HPDE6-E6E7 (cell line): ENCODE measurements around the gene G2E3.
"Not testable (repeated sequence)": the region's sequence is repeated elsewhere in the genome, so short reads cannot be mapped to it uniquely, and the experiment has no call there.

Source experiments
- DNase-seq: peaks from one replicate; pipeline ENCODE4 v3.0.0; 2011; ENCODE audit warnings: missing footprints; ENCODE audit errors: extremely low spot score

G2E3 gene

GRCh38 chr14:30559638-30560091 is 707 bp downstream of the G2E3 start:
- DNase-seq = no peak

GRCh38 chr14:30560581-30560980 is 1.6 kb downstream of the G2E3 start:
- DNase-seq = no peak

- DNase-seq = no peak
Observed at GRCh38 chr14:30564235-30564867, 5.4 kb downstream of the G2E3 start.

GRCh38 chr14:30564868-30565248 is 5.9 kb downstream of the G2E3 start:
- no peak for DNase-seq

GRCh38 chr14:30569216-30569902 is 10.4 kb downstream of the G2E3 start:
- no peak for DNase-seq

GRCh38 chr14:30569903-30570226 is 10.9 kb downstream of the G2E3 start:
- DNase-seq = no peak

GRCh38 chr14:30572237-30572636 is 13.3 kb downstream of the G2E3 start:
- DNase-seq = no peak

- DNase-seq = no peak
Observed at GRCh38 chr14:30572771-30573170, 13.8 kb downstream of the G2E3 start.

GRCh38 chr14:30573226-30573814 is 14.4 kb downstream of the G2E3 start:
- DNase-seq = no peak

- DNase-seq = no peak
Observed at GRCh38 chr14:30573966-30574365, 15.0 kb downstream of the G2E3 start.

- DNase-seq = not testable (repeated sequence)
Observed at GRCh38 chr14:30574777-30575176, 15.8 kb downstream of the G2E3 start.

- not testable (repeated sequence) for DNase-seq
Observed at GRCh38 chr14:30576333-30576732, 17.4 kb downstream of the G2E3 start.

- no peak for DNase-seq
Observed at GRCh38 chr14:30580616-30581282, 21.8 kb downstream of the G2E3 start.

- no peak for DNase-seq
Observed at GRCh38 chr14:30581283-30581625, 22.3 kb downstream of the G2E3 start.

GRCh38 chr14:30582376-30582775 is 23.4 kb downstream of the G2E3 start:
- DNase-seq = no peak

GRCh38 chr14:30584058-30584630 is 25.2 kb downstream of the G2E3 start:
- no peak for DNase-seq

GRCh38 chr14:30585204-30585603 is 26.2 kb downstream of the G2E3 start:
- DNase-seq = no peak

GRCh38 chr14:30587141-30587540 is 28.2 kb downstream of the G2E3 start:
- DNase-seq = no peak

- DNase-seq = no peak
Observed at GRCh38 chr14:30588873-30589272, 29.9 kb downstream of the G2E3 start.

GRCh38 chr14:30596935-30597334 is 38.0 kb downstream of the G2E3 start:
- no peak for DNase-seq

- no peak for DNase-seq
Observed at GRCh38 chr14:30597504-30597903, 38.5 kb downstream of the G2E3 start.
